Ovary (tissue), 9 donors: ENCODE results near the gene EMX2. TPM values are rescaled to one million over a fixed set of nuclear protein-coding genes. Genes with fewer than 3 reads are reported as not detected.

Experiments used
- DNase-seq, 5 donors: peaks; one replicate each; pipeline ENCODE4 v3.0.0-alpha.2; 2019 to 2020
- H3K27ac ChIP-seq, 2 donors: fragments of 200-600 bp; one replicate each; pipeline versions ENCODE4 v1.5.1 to v1.8.0; 2019 to 2022
- H3K27me3 ChIP-seq: fragments of 200-600 bp; one replicate; pipeline ENCODE4 v1.8.0; 2022
- H3K36me3 ChIP-seq: fragments of 200-600 bp; sonication (generic); one replicate; pipeline ENCODE4 v1.5.1; 2019
- H3K4me1 ChIP-seq: one replicate; pipeline ENCODE4 v1.8.1; 2013; ENCODE audit warnings: mild to moderate bottlenecking, moderate library complexity; ENCODE audit not compliant: insufficient read depth
- H3K4me3 ChIP-seq: fragments of 200-600 bp; sonication (generic); one replicate; pipeline ENCODE4 v1.5.1; 2017
- H3K9me3 ChIP-seq, 2 donors: fragments of 200-600 bp in 1 of 2; sonication (generic) in 1 of 2; one replicate each; pipeline versions ENCODE4 v1.5.1 to v1.8.1; 2013 to 2019; ENCODE audit warnings: mild to moderate bottlenecking in 1 of 2, moderate library complexity in 1 of 2
- EP300 ChIP-seq: sonication (generic); formaldehyde crosslinking; IDR thresholded peaks from one replicate; pipeline ENCODE4 v1.6.1; 2017; ENCODE audit warnings: antibody characterized with exemption
- POLR2A ChIP-seq: fragments of 450-650 bp; IDR thresholded peaks from one replicate; pipeline ENCODE4 v1.6.1; 2017; ENCODE audit warnings: antibody characterized with exemption, mild to moderate bottlenecking, moderate library complexity
- WGBS, 3 donors: extraction: QIAGEN DNeasy Blood & Tissue Kit in 1 of 3; methylation state at CpG; one replicate each; pipeline versions ENCODE4 v1.1.5 to v1.1.7; 2013 to 2017; 5-methylcytosine and 5-hydroxymethylcytosine counted together
- intact Hi-C, 4 donors: fragments of 100-400 bp; cut with DNase I; formaldehyde crosslinking; loops; one replicate each; pipeline versions ENCODE4 v1.11.0 to v1.15.1; 2022 to 2023
- polyA plus RNA-seq, 2 donors: library from polyadenylated mRNA; stranded (reverse); fragments of 200-250 nt in 1 of 2; fragments of 350-450 nt in 1 of 2; fragmentation: Illumina TruSeq in 1 of 2; extraction: RNeasy Lipid Tissue Mini Kit (QIAGEN cat#74804) in 1 of 2; gene quantifications; one replicate each; pipeline ENCODE4 v1.2.3, GENCODE V29; 2013 to 2014
- total RNA-seq, 7 donors: library from RNA; depleted of rRNA in 2 of 7; stranded (reverse); fragments of >200 nt in 2 of 7; fragmentation: NEBNext Ultra II Directional in 3 of 7; extraction: Animal tissue kit (Norgen Biotek cat#: 25700) in 3 of 7; gene quantifications; one replicate each; pipeline versions ENCODE4 v1.1.0 to v1.2.4, GENCODE V29; 2016 to 2023
- TF ChIP-seq, protein P1 (sequence below), 3 donors: fragments of 450-650 bp in 2 of 3; fragments of 200-600 bp in 1 of 3; IDR thresholded peaks; one replicate each; pipeline versions ENCODE4 v1.5.1 to v1.8.0; 2016 to 2022; ENCODE audit warnings: antibody characterized with exemption in 3 of 3, mild to moderate bottlenecking in 1 of 3
- donor health status: DM: no; HTN: no; CAD: no; lungs with moderate emphysema.
- donor health status: DM: no; HTN: no; CAD: no.
- donor health status: Bipolar disorder and iron deficiency.
- donor health status: DM: yes; HTN: yes; CAD: no.
- donor health status: DM: no; HTN: no; CAD: no.
- donor health status: DM: yes; HTN: yes; CAD: no.

The EMX2 gene
- total and polyA plus RNA-seq, 9 donors: 7.3 to 62.1 (median 14.4) TPM

DNA sequence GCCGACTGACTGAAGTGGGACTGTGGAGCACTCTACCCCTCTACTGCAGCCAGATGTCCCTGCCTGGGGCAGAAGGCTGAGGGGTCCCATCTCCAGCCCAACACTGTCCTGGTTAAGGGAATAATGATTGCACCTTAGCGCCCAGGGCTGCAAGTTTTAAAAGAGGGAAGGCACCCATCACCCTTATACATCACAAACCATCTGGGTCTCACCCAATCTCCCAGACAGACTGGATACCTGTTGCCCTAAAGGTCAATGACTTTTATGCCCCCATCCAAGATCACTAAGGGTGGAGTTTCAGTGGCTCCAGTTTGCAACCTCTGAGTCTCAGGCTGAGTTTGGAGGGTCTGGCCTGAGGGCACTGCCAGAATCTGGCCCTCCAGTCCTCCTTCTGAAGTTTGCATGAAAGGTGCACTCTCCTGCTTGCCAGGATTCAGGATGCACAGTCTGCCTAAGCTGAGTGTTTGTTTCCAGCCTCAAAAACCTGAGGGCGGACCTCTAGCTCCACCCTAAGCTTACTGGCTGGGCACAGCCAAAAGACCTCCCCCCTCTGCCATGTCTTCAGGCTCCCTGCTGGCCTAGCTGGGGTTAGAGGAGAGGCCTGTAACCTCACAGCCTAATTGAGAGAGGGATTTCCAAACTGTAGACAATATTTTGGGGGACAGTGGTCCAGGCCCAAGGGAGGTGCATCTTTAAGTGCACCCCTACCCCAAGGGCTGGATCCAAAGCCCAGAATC, 2.5 kb upstream of the EMX2 start:
- no peaks in the 10 kb centered on the region for H3K36me3 ChIP-seq
- H3K27me3 ChIP-seq: no peaks in the 10 kb centered on the region
- peaks cover 6% of the 10 kb centered on the region for H3K4me1 ChIP-seq
- no peak for DNase-seq
- intact Hi-C loops: loop anchor here in 3 of 4 donors (5.0 to 10.0 kb wide), 8 partner anchors 95 to 805 kb away; partner anchors contain the start of genes RAB11FIP2 (in 2 of the 3), FAM204A (in 1 of the 3) and PDZD8 (in 1 of the 3)
- TF ChIP-seq EP300 (no peak), POLR2A (no peak)
- TF ChIP-seq, protein P1, sequence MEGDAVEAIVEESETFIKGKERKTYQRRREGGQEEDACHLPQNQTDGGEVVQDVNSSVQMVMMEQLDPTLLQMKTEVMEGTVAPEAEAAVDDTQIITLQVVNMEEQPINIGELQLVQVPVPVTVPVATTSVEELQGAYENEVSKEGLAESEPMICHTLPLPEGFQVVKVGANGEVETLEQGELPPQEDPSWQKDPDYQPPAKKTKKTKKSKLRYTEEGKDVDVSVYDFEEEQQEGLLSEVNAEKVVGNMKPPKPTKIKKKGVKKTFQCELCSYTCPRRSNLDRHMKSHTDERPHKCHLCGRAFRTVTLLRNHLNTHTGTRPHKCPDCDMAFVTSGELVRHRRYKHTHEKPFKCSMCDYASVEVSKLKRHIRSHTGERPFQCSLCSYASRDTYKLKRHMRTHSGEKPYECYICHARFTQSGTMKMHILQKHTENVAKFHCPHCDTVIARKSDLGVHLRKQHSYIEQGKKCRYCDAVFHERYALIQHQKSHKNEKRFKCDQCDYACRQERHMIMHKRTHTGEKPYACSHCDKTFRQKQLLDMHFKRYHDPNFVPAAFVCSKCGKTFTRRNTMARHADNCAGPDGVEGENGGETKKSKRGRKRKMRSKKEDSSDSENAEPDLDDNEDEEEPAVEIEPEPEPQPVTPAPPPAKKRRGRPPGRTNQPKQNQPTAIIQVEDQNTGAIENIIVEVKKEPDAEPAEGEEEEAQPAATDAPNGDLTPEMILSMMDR (IDR thresholded peaks at IDR 0.05): no peak
- H3K27ac ChIP-seq: peak overlapping the region; percentile 22 to 93
- no peaks in the 10 kb centered on the region for H3K9me3 ChIP-seq
- 82 to 92% (median 85%) methylated on average over 3 of the region's 3 CpGs for WGBS, 3 donors
- H3K4me3 ChIP-seq: peak overlapping the region; percentile 84

DNA sequence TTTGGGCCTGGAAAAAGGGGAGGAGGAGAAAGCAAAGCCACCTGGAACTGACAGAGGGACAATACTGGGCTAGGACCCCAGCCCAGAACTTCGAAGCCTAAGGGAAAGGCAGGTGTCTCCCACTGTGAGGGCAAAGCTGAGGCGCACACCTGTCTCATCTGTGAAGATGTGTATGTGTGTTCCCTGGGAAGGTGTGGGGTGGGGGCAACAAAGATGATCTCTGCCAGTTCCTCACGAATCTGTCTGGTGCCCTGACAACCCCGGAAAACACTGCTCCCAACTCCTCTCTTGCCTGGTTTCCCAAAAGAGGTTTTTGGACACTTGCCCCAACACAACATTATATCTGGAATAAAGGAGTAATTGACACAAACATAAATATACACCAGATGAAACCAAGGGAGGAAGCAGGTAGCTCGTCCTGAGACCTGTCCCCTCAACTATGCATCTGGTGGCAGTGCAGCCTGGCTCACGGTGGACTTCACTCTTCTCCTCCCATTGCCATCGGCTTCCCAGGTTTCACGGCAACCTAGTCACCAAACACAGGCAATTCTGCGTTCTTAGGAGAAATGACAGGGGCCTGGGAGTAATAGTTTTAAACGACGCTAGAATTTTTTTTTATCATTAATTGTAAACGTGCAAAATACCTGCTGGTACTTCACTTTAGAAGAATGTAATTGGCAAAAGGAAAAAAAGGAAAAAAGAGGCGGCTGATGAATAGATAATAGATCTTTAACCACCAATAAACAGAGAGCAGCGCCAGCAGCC, 1.7 kb upstream of the EMX2 start:
- Histone ChIP-seq H3K27me3 (no peaks in the 10 kb centered on the region), H3K36me3 (no peaks in the 10 kb centered on the region), H3K9me3 (no peaks in the 10 kb centered on the region), H3K27ac (peak overlapping the region; percentile 22 to 93), H3K4me3 (peak overlapping the region; percentile 84), H3K4me1 (peaks cover 9% of the 10 kb centered on the region)
- 24 to 34% (median 29%) methylated on average over 14 of the region's 14 CpGs for WGBS, 3 donors
- no peak for DNase-seq
- TF ChIP-seq EP300: no peak
- no peak for TF ChIP-seq POLR2A
- TF ChIP-seq, protein P1 (IDR thresholded peaks at IDR 0.05): no peak
- intact Hi-C loops: loop anchor here in 1 of 4 donors (5.0 to 10.0 kb wide), 2 partner anchors 204 to 506 kb away; partner anchors contain the start of gene RAB11FIP2

DNA sequence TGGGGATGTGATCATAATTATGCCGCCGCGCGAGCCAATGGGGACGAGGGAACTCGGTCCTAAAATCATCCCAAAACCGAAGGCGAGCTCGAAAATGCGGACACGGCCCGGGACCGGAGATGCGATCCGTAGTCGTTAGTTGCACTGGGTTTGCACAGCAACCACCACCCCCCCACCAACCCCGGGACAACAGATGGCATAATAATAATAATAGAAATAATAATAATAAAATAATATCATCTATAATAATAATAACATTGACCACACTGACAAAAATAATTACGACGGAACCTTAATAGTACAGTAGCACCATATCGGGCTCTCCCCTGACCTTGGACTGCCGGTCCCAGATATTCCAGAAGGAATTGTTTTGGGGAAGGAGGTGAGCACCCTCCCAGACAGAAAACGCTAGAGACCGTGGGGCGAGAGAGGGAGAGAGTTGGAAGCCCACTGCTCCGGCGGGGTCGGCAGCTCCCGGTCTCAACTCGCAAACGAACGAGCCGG, 1.1 kb upstream of the EMX2 start:
- no peaks in the 10 kb centered on the region for H3K27me3 ChIP-seq
- peaks cover 9% of the 10 kb centered on the region for H3K4me1 ChIP-seq
- intact Hi-C loops: loop anchor here in 1 of 4 donors (5.0 to 10.0 kb wide), 2 partner anchors 203 to 506 kb away; partner anchors contain the start of gene RAB11FIP2
- WGBS, 3 donors: 0 to 2% (median 1%) methylated on average over 32 of the region's 32 CpGs
- TF ChIP-seq POLR2A (peak; percentile 50), EP300 (no peak)
- TF ChIP-seq, protein P1 (IDR thresholded peaks at IDR 0.05): no peak
- peak; percentile 82 to 93 (median 87) for DNase-seq
- no peaks in the 10 kb centered on the region for H3K36me3 ChIP-seq
- H3K4me3 ChIP-seq: peak overlapping the region; percentile 84
- H3K27ac ChIP-seq: peak overlapping the region; percentile 93 to 95
- H3K9me3 ChIP-seq: no peaks in the 10 kb centered on the region
